Stimulated activated CD8-positive, alpha-beta memory T cell treated with anti-CD3 and anti-CD28 coated beads, Interleukin-7, amount 100 ng/mL, for 24 hours (primary cell): ENCODE results near the gene CACNA1I.

Experiments
- DNase-seq: peaks from one replicate; pipeline ENCODE4 v3.0.0-alpha.2; 2020; ENCODE audit warnings: low read depth

CACNA1I gene

DNA sequence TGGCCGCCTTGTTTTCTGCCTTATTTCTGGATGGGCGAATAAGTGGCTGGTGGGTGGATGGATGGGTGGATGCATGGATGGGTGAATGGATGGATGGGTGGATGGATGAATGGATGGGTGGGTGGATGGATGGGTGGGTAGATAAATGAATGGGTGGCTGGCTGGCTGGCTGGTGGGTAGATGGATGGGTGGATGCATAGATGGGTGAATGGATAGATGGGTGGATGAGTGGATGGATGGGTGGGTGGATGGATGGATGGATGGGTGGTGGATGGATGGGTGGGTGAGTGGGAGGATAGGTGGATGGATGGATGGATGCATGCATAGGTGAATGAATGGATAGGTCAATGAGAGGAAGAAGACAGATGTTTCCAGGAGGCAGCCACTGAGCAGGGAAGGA is 98.9 kb downstream of the CACNA1I start:
- DNase-seq = no peak

DNA sequence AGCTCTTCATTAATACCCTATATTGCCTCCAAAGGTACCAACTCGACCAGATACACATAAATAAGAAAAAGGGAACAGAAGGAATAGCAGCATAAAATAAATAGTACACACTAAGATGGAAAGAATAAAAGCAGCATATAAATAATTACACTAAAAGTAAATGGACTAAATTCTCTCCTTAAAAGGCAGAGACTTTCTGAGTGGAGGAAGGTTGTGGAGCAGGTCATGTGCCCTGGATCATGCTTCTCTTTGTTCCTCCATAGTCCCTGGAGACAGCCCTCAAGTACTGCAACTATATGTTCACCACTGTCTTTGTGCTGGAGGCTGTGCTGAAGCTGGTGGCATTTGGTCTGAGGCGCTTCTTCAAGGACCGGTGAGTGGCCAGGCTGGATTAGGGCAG is 101.4 kb downstream of the CACNA1I start:
- no peak for DNase-seq

DNA sequence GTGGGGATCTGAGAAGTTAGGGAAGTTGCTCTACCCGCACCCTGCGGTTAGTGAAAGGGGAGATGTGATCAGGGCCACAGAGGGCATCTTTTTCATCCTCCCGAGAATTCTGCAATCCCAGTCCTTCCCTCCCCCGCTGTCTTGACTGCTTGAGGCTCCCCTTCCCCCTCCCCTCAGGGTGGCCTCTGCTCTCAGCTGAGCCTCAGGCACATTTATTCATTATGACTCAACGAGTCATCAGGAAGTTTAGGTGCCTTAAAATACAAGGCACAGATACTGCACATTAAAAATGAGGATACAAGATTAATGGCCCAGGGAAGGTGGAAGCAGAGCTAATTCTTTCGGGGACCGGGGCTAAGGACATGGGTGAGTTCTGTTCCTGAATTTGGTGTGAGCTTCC is 104.0 kb downstream of the CACNA1I start:
- no peak for DNase-seq

DNA sequence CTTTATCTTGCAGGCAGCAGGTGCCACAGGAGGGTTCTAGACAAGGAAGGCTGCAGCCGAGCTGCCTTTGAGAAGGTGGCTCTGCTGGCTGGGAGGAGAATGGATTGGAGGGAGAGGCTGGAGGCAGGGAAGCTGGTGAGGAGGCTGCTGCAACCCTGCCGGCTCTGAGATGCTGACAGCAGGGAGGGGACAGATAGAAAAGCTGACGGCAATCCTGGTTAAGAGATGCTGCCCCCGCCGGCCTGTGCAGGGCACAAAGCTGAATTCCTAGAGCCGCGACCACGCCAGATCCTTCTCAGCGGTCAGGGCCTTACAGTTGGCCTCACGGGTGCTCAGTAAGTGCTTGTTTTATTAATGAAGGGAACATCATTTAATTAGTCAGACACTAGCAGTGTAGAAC is 105.4 kb downstream of the CACNA1I start:
- DNase-seq = no peak

DNA sequence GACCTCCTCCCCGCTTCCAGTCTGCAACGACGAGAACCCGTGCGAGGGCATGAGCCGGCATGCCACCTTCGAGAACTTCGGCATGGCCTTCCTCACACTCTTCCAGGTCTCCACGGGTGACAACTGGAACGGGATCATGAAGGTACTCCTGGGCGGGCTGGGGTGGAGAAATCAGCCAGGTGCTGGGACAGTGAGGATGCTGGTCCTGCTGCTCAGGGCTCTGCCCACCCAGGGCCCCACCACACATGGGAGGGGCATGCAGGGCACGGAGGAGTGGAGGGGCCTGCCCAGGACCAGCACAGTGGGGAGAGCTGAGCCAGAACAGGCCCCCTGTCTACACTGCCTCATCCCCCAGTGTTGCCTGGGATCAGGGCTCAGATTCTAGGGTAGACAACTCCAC is 107.4 kb downstream of the CACNA1I start:
- no peak for DNase-seq

DNA sequence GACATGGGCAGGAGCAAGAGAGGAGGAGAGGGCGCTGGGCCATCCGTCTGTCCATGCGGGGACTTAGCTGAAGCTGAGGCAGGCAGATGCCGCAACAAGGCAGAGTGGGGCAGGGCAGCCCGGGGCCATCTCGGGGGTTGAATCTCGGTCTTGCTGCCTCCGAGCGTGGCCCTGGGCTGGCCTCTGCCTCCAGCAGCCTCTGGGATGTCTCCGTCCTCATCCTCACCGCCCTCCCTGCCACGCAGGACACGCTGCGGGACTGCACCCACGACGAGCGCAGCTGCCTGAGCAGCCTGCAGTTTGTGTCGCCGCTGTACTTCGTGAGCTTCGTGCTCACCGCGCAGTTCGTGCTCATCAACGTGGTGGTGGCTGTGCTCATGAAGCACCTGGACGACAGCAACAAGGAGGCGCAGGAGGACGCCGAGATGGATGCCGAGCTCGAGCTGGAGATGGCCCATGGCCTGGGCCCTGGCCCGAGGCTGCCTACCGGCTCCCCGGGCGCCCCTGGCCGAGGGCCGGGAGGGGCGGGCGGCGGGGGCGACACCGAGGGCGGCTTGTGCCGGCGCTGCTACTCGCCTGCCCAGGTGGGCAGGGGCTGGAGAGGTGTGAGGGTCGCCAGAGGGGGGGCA is 108.4 kb downstream of the CACNA1I start:
- DNase-seq = no peak

DNA sequence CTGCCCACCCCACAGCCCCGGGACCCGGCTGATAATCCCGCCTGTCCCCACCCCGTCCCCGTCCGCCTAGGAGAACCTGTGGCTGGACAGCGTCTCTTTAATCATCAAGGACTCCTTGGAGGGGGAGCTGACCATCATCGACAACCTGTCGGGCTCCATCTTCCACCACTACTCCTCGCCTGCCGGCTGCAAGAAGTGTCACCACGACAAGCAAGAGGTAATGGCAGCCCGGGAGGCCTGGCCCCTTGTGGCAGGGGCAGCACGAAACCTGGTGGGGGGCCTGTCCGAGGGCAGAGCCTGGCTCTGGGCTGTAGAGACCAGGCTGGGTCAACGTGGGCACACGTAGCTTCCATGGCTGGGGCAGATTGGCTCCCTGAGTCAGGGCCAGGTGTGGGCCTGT is 109.1 kb downstream of the CACNA1I start:
- DNase-seq = no peak

DNA sequence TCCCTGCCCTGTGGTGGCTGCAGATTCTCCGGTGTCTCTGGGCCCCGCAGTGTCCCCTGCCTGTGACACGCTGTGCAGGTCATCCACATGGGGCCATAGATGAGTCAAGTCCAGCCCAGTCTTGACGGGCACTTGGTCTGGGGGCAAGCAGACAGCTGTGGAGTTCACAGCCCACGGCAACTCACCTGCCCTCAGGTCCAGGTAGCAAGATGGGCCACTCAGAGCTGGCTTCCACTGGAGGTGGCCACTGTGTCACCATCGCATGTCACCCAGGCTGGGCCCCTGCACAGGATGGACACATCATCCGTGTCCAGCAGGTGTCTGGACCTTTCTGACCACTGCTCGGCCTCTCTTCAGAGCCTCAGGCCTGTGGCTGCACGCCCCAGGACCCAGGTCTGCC is 109.9 kb downstream of the CACNA1I start:
- DNase-seq = no peak

DNA sequence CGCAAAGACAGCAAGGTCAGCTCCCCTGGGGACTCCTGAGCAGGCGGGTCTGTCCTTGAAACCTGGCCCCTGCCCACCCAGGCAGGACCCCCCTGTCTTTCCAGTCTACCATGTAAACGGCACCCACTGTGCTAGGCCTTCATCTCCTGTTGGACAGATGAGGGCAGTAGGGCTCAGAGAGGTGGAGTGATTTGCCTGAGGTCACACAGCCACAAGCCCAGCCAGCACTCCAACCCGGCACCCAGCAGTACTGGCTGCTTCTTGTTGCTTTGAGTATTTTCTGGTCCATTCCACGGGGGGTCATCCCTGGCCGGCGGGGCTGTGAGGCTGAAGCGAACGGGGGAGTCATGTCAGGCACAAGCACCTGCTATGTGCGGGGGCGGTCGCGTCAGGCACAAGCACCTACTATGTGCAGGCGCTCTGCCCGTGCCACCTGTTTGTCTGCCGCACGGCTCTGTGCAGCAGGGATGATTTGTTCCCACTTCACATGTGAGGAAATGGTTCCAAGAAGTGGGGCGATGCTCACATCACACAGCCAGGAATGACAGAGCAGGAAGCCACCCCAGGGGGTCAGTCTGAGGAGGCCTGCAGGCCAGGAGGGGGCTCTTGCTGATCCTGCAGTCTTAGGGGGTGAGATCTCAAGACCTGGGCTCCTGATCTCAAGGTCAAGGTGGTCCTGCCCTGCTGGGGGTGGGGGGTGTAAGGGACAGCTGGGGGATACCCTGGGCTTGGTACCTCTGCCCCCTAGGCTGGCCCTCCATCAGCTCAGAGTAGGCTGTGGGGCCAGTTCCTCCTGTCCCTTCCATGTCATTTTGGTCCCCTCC is 110.7 kb downstream of the CACNA1I start:
- no peak for DNase-seq

DNA sequence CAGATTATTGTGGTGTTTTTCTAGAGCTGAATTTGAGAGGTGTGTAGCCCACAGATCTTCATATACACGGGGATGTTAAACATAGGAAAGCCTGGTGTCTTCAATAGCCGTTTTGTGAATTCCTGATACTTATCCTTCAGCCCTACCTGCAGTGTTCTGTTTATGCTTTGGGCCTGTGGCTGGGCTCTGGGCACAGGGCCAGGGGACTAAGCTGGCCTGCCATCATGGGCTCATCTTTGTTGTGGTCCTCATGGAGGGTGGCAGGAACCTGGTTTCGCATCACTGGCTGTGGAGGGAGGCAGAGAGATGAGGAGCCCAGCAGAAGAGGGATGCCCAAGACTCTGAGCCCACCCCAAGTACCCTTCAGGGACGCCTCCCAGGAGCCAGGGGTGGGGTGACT is 112.4 kb downstream of the CACNA1I start:
- DNase-seq = no peak

DNA sequence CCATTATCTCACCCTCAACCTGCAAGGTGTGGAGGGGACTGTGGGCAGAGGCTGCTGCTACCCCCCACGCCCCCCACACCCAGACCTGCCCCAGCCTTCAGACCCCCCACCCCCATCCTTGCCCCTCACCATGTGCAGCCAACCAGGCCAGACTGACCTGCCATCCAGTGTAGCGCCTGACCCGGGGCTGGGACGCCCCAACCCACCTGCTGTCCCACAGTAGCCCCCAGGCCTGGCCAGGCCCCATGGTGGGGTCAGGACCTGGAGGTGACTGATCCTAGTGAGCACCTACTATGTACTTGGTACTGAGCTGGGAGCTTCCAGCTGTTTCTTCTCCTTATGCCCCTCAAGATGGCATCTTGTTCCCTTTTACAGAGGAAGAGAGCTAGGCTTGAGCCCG is 113.1 kb downstream of the CACNA1I start:
- no peak for DNase-seq

DNA sequence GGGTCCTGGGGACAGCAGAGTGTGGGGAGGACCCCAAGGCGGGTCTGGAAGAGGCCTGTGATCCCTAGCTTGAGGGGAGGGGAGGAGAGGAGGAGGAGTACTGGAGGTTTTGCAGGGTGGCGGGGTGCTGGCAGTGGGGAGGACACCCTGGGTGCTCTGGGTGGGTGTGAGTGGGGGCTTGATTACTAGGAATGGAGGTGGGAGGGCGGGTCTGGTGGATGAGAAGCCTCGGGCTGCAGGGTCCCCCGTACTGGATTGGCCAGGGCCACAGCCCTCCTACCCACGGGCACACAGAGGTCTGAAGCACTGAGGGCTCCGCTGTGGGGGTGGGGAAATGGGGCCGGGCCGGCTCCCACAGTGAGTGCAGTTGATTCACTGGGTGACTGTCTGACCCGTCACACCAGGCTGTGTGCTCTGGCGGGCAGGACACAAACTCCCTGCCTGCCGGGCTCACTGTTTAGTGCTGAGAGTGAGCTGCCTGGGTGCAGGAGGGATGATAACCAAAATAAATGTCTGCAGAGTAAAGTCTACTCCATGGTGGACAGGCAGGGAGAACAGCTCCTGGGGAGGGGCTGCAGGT is 114.2 kb downstream of the CACNA1I start:
- DNase-seq = no peak

DNA sequence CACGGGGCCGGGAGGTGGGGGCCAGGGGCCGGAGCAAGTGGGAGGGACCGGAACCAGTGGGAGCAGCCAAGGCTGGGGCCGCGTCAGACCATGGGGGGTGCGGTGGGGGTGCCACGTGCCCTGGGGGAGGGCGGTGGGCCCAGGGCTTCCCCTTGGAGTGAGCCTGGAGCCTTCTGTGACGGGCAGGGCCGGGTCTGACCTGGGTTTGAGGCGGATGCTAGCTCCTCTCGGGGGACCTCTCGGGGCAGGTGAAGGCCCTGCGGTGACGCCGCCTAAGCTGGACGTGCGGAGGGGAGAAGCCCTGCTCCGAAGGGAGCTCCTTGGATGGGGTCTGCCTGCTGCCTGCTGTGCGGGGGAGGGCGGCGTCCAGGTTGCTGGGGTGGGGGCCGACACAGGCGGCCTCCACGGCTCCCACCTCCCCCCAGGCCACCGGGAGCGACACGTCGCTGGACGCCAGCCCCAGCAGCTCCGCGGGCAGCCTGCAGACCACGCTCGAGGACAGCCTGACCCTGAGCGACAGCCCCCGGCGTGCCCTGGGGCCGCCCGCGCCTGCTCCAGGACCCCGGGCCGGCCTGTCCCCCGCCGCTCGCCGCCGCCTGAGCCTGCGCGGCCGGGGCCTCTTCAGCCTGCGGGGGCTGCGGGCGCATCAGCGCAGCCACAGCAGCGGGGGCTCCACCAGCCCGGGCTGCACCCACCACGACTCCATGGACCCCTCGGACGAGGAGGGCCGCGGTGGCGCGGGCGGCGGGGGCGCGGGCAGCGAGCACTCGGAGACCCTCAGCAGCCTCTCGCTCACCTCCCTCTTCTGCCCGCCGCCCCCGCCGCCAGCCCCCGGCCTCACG is 115.0 kb downstream of the CACNA1I start:
- DNase-seq = no peak

DNA sequence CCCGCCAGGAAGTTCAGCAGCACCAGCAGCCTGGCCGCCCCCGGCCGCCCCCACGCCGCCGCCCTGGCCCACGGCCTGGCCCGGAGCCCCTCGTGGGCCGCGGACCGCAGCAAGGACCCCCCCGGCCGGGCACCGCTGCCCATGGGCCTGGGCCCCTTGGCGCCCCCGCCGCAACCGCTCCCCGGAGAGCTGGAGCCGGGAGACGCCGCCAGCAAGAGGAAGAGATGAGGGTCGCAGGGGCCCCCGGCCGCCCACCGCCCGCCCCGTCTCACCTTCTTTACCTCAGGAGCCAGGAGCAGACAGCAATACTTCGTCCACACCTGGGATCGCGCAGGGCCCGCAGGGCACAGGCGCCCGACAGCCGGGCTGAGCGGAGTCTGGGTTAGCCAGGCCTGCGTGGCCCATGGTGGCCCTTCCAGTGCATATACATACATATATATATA is 115.6 kb downstream of the CACNA1I start:
- no peak for DNase-seq

DNA sequence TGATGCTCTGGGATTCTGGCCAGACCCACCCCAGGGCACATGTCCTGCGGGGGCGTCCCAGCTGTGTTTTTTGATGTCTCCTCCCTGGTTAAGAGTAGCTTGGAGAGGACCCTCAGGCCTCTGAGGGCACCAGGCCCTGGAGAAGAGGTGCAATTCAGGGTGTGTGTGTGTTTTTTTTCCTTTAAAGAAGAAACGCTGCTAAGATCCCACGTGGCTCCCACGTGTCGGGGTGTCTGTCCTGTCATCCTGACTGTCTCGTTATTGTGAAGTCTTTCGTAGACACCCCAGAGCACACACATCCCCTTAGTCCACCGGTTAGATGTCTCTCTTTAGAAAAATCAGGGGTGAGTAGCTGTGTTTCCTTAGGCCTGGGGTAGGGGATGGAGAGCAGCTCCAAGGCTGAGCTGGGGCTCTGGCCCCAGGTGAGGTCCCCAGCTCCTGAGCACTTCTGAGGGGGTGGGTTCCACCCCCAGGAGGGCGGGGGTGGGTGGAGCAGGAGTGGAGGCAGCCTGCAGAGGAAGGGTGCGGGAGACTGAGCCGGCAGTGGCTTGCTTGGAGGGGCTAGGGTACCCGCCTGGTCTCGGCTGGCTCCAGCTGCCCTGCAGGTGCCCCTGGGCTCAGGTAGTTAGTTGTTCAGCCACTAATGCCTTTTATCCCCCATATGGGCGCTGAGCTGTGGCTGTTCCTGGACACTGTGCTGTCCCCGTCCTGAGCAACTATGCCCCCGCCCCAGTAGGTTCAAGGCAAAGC is 116.4 kb downstream of the CACNA1I start:
- DNase-seq = no peak

DNA sequence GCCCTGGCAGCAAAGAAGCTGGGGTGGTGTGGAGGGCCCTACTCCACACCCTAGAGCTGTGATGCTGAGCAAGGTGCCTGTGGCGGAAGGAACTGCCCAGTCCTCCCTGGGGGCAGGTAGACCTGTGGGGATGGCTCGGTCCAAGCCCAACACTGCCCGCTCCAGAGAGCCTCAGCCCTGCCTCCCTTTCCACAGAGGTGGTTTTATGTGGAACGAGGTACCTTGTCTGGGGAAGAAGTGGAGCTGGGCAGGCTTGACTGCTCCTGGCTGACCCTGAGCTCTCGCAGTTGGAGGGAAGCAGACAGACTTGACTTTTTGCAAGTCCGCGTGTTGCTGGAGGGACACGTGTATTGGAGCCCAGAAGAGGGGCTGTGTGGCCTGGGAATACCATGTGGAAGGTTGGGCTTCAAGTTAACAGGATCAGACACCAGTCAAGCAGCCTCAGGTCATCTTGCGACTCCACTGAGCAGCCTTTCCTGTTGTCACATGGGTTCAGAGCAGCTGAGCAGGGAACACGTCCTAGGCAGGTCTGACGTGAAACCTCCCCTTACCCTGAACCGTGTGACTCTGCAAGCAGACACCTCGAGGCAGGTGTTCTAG is 117.7 kb downstream of the CACNA1I start:
- no peak for DNase-seq

DNA sequence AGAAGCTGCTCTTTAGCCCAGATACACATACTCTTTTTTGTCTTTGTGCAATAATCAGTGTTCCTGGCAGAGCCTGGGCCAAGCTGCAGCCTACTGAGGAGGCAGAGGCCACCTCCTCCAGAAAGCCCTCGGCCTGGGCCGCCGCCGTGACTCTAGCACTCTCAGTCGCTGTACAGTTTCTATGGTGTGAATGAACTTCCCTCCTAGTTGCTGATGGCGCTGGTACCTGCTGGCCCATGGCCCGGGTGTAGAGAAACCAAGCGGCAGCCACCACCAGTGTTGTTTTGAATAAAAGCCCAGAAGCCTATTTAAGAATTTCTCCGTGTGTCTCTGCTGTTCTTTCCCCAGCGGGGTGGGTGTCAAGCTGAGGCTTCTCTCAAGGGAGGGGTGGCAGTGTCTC is 118.9 kb downstream of the CACNA1I start:
- DNase-seq = no peak

DNA sequence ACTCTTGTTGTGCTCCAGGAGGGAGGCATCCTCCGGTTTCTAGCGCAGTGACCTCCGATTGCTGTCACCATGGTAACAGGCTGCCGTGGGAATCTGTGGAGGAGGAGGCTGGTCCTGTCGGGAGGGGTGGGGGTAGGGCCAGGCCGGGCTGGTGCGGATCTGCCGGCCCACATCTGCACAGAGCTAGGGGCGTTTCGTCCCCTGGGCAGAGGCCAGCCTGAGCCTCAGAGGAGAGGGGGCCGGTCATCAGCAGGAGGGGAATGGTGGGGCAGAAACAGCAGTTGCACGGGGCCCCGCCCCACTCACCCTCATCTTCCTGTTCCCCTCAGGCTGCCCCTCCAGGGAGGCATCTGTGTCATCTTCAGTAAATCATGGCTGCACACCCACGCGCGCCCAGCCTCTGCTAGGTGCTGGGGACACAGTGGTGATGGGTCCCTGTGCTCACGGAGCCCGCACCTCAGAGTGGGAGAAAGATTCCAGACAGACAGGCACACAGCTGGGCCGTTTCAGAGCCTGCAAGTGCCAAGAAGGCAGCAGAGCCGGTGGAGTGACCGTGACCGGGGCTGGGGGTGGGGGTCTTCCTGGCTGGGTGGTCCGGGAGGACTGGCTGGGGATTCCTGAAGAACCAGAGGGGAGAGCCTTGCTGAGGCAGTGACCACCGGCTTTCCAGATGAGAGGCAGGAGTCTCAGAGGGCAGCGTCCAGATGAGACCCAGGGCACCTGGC is 120.5 kb downstream of the CACNA1I start:
- DNase-seq = no peak

DNA sequence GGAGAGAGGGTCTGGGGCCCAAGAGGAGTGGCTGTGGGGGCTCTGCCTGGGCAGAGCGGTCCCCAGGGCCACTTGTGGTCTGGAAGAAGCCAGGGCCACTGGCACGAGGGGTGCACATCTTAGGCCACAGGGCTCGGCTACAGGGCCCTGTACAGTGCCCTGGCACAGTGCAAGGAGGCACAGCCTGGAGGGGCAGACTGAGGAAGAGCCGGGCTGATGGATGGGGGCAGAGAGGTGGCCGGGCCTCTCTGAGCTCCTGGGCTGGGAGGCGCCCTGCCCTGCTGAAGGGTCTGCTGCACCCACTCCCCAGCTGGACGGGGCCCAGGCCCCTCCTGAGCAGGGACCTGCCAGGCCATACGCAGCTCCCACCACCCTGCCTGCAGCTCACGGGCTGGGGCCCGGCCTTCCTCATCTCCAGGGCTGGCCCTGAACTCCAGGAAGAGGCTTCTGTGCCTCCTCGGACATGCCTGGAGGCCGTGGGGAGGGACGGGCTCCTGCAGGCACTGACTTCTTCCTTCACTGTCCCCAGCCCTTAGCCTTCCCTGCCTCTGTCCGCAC is 123.5 kb downstream of the CACNA1I start:
- no peak for DNase-seq

DNA sequence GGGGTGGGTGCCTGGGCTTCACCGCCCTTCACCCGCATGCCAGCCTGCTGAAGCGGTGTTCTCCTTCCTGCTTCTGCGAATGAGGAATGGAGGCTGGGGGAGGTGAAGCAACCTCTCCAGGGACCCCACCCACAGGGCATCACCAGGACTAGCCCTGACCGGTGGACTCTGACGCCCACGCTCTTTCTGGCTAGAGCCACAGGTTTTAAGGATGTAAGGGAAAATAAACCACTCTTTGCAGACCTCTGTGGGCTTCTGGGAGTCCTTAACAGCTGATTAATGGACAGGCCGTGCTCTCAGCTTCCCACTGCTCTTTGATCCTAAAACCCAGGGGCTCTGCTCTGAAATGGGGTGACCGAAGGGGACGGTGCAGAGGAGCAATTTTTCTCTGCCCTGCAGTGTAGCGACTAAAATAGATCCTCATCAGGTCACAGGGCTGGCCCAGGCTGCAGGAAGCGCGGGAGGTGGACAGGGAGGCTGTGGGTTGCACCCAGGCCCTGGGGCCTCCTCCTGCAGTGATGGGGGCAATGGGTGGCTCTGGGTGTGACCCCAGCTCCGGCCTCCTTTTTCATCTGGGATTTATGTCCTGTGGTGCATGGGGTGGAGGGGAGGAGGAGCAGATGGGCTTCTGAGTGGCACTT is 127.4 kb downstream of the CACNA1I start:
- DNase-seq = no peak
